Tibial nerve (tissue), 4 donors: ENCODE results near the gene HPS1. TPM values are rescaled to one million over a fixed set of nuclear protein-coding genes. Genes with fewer than 3 reads are reported as not detected.
"Not testable (repeated sequence)": the region's sequence is repeated elsewhere in the genome, so short reads cannot be mapped to it uniquely, and the experiment has no call there.

Experiments used
- DNase-seq, 2 donors: peaks; one replicate each; pipeline ENCODE4 v3.0.0-alpha.2; 2019; ENCODE audit warnings: low spot score in 2 of 2
- H3K27ac ChIP-seq, 4 donors: fragments of 200-600 bp; sonication (generic) in 3 of 4; one replicate each; pipeline ENCODE4 v1.5.1; 2017 to 2019; ENCODE audit warnings: mild to moderate bottlenecking in 1 of 4
- H3K27me3 ChIP-seq, 2 donors: fragments of 200-600 bp; sonication (generic) in 1 of 2; one replicate each; pipeline versions ENCODE4 v1.5.1 to v1.6.0; 2017 to 2019
- H3K36me3 ChIP-seq, 3 donors: fragments of 200-600 bp; sonication (generic); one replicate each; pipeline ENCODE4 v1.5.1; 2018 to 2019
- H3K4me1 ChIP-seq, 4 donors: fragments of 200-600 bp; sonication (generic) in 3 of 4; one replicate each; pipeline ENCODE4 v1.5.1; 2017 to 2019
- H3K4me3 ChIP-seq, 4 donors: fragments of 200-600 bp; sonication (generic) in 3 of 4; one replicate each; pipeline ENCODE4 v1.5.1; 2017 to 2019; ENCODE audit warnings: mild to moderate bottlenecking in 1 of 4, moderate library complexity in 1 of 4
- H3K9me3 ChIP-seq, 4 donors: fragments of 200-600 bp; sonication (generic) in 3 of 4; one replicate each; pipeline ENCODE4 v1.5.1; 2017 to 2019
- EP300 ChIP-seq, 2 donors: sonication (generic); formaldehyde crosslinking; IDR thresholded peaks; one replicate each; pipeline ENCODE4 v1.6.1; 2017; ENCODE audit warnings: antibody characterized with exemption in 2 of 2, mild to moderate bottlenecking in 1 of 2
- POLR2A ChIP-seq, 2 donors: fragments of 450-650 bp; IDR thresholded peaks; one replicate each; pipeline ENCODE4 v1.6.1; 2017; ENCODE audit warnings: antibody characterized with exemption in 2 of 2, mild to moderate bottlenecking in 2 of 2, moderate library complexity in 2 of 2
- WGBS, 2 donors: methylation state at CpG; one replicate each; pipeline ENCODE4 v1.1.5; 2018; 5-methylcytosine and 5-hydroxymethylcytosine counted together
- total RNA-seq, 4 donors: library from RNA; depleted of rRNA; stranded (reverse); fragments of >200 nt; gene quantifications; one replicate each; pipeline ENCODE4 v1.1.0, GENCODE V29; 2016
- TF ChIP-seq, protein P1 (sequence below), 5 experiments: fragments of 200-600 bp in 3 of 5; fragments of 450-650 bp in 2 of 5; sonication (generic) in 3 of 5; IDR thresholded peaks; one replicate each; pipeline ENCODE4 v1.5.1; 2016 to 2019; ENCODE audit warnings: antibody characterized with exemption in 5 of 5, mild to moderate bottlenecking in 3 of 5, moderate library complexity in 2 of 5

HPS1 gene
- total RNA-seq, 4 donors from 2014 or later = 38.7 to 101 (median 62.5) TPM

DNA sequence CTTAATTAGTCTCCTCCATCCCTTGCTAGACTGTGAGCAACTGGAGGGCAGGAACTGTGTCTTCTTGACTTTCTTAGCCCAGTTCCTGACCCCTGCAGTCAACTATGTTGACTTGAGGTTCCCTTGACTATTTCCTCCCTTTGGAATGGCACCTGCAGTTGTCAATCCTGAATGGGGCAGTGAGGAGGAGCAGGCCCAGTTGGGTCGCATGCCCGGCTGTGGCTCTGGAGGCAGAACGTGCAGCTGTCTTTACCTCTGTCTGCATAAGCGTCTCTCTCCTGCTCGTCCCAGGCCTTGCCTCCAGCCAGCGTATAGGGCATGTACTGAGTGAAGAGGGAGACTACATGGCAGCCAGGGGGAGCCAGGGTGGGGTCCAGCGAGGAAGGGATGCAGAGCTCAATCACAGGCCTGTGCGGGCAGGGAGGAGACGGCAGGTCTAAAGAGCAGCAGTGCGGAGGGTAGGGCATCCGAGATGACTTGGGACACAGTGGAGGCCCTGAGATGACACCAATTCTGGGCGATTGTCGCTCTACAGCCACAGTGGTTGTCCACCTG, 58.6 kb downstream of the HPS1 start:
- H3K27ac ChIP-seq = no peak overlapping the region
- H3K4me1 ChIP-seq = peaks cover 0 to 18% (median 0%) of the 10 kb centered on the region in 4 donors
- H3K36me3 ChIP-seq = peaks cover 0 to 82% (median 0%) of the 10 kb centered on the region in 3 donors
- WGBS, 2 donors = 92% methylated on average over 10 to 13 of the region's 13 CpGs
- no peak for DNase-seq
- H3K27me3 ChIP-seq = no peaks in the 10 kb centered on the region
- no peak for TF ChIP-seq POLR2A (IDR thresholded peaks at IDR 0.05)
- TF ChIP-seq EP300 (IDR thresholded peaks at IDR 0.05) = no peak
- TF ChIP-seq, protein P1, sequence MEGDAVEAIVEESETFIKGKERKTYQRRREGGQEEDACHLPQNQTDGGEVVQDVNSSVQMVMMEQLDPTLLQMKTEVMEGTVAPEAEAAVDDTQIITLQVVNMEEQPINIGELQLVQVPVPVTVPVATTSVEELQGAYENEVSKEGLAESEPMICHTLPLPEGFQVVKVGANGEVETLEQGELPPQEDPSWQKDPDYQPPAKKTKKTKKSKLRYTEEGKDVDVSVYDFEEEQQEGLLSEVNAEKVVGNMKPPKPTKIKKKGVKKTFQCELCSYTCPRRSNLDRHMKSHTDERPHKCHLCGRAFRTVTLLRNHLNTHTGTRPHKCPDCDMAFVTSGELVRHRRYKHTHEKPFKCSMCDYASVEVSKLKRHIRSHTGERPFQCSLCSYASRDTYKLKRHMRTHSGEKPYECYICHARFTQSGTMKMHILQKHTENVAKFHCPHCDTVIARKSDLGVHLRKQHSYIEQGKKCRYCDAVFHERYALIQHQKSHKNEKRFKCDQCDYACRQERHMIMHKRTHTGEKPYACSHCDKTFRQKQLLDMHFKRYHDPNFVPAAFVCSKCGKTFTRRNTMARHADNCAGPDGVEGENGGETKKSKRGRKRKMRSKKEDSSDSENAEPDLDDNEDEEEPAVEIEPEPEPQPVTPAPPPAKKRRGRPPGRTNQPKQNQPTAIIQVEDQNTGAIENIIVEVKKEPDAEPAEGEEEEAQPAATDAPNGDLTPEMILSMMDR (IDR thresholded peaks at IDR 0.05) = no peak
- no peaks in the 10 kb centered on the region for H3K9me3 ChIP-seq
- no peak overlapping the region for H3K4me3 ChIP-seq

DNA sequence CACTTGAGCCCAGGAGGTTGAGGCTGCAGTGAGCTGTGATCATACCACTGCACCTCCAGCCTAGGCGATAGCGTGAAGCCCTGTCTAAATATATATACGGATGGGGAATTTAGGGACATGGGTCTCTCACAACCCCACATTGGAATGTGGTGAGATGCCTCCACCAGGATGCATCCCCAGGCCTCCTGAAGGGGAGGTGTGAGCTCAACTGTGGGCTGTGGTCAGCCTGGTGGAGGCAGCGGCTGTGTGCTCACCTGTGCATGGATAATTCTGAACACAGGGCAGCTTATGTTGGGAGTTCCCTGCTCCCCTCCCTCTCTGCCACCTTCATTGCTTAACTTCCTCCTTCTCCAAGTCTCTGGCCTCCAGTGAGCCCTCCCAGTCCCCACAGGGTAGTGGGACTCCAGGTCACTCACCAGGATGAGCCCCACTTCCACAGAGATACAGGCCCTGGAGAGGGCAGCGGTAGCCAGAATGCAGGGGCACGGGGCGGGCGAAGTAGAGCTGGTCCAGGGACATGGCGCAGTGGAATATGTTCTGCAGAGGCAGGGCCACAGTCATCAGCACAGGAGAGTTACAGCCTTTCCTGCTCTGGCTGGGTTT, 62.1 kb downstream of the HPS1 start:
- TF ChIP-seq POLR2A (IDR thresholded peaks at IDR 0.05) = no peak
- TF ChIP-seq EP300 (IDR thresholded peaks at IDR 0.05) = no peak
- TF ChIP-seq, protein P1 (IDR thresholded peaks at IDR 0.05) = no peak
- Histone ChIP-seq H3K27ac (no peak overlapping the region), H3K4me3 (no peak overlapping the region), H3K9me3 (no peaks in the 10 kb centered on the region), H3K36me3 (peaks cover 0 to 88% (median 0%) of the 10 kb centered on the region in 3 donors), H3K4me1 (peaks cover 0 to 7% (median 0%) of the 10 kb centered on the region in 4 donors), H3K27me3 (no peaks in the 10 kb centered on the region)
- no peak for DNase-seq
- 90 to 91% methylated on average over 9 of the region's 9 CpGs for WGBS, 2 donors

- WGBS, 2 donors = 85 to 92% methylated on average over 6 of the region's 6 CpGs
- no peak for DNase-seq
These were observed 62.9 kb downstream of the HPS1 start for GRCh38 chr10:98383869-98384268.

GRCh38 chr10:98383134-98383667, 63.5 kb downstream of the HPS1 start:
- not testable (repeated sequence) for H3K27ac ChIP-seq, H3K27me3 ChIP-seq, H3K4me1 ChIP-seq, H3K9me3 ChIP-seq, H3K4me3 ChIP-seq, DNase-seq
- 76 to 78% methylated on average over 7 of the region's 7 CpGs for WGBS, 2 donors
- H3K36me3 ChIP-seq = peaks cover 0 to 90% (median 4%) of the 10 kb centered on the region in 3 donors

More at GRCh38 chr10:98383869-98384268, 62.9 kb downstream of the HPS1 start:
- Histone ChIP-seq H3K36me3 (peaks cover 0 to 90% (median 4%) of the 10 kb centered on the region in 3 donors), H3K27me3 (no peaks in the 10 kb centered on the region), H3K4me3 (no peak overlapping the region), H3K27ac (no peak overlapping the region), H3K4me1 (peaks cover 0 to 7% (median 0%) of the 10 kb centered on the region in 4 donors), H3K9me3 (no peaks in the 10 kb centered on the region)
- no peak for TF ChIP-seq POLR2A (IDR thresholded peaks at IDR 0.05)
- no peak for TF ChIP-seq EP300 (IDR thresholded peaks at IDR 0.05)
- TF ChIP-seq, protein P1 (IDR thresholded peaks at IDR 0.05) = no peak

DNA sequence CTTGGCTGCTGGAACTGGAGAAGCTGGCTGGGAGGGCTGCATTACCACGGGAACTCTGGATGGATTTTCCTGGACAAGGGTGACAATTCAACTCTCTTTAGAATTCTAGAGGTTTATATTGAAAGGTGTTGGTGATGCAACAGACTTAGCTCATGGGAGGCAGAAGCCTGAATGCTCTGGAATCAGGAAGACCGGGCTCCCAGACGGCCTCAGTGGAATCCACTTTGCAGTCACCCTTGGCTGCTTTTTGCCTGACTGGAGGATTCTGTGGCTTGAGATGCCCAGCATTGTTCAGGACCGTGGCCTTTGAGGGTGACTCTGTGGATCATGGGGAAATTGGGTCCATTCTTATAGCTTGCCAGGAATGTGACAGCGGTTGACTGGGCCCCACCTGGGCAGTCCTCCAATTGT, 64.0 kb downstream of the HPS1 start:
- H3K36me3 ChIP-seq = peaks cover 0 to 89% (median 4%) of the 10 kb centered on the region in 3 donors
- no peaks in the 10 kb centered on the region for H3K27me3 ChIP-seq
- 79 to 82% methylated on average over 5 of the region's 5 CpGs for WGBS, 2 donors
- no peak for DNase-seq
- no peak overlapping the region for H3K4me3 ChIP-seq
- H3K4me1 ChIP-seq = peaks cover 0 to 7% (median 0%) of the 10 kb centered on the region in 4 donors
- no peak overlapping the region for H3K27ac ChIP-seq
- TF ChIP-seq, protein P1 (IDR thresholded peaks at IDR 0.05) = no peak
- no peak for TF ChIP-seq POLR2A (IDR thresholded peaks at IDR 0.05)
- TF ChIP-seq EP300 (IDR thresholded peaks at IDR 0.05) = no peak
- H3K9me3 ChIP-seq = peaks cover 0 to 2% (median 0%) of the 10 kb centered on the region in 4 donors
